SK-N-SH (cell line): ENCODE measurements around the gene STEAP1.

Experiments
- CTCF ChIP-seq: fragments of 200-600 bp; sonication (generic); IDR thresholded peaks from 2 replicates; pipeline ENCODE4 v1.6.1; 2017; ENCODE audit warnings: antibody characterized with exemption, mild to moderate bottlenecking, moderate library complexity
- EZH2phosphoT487 ChIP-seq: fragments of 200-600 bp; sonication (generic); IDR thresholded peaks from 2 replicates; pipeline ENCODE4 v1.6.1; 2017; ENCODE audit warnings: low read depth, mixed run types, mild to moderate bottlenecking, antibody characterized with exemption, moderate library complexity, borderline replicate concordance
- JUND ChIP-seq: IDR thresholded peaks from 2 replicates; pipeline ENCODE4 v1.4.0; 2012
- MAX ChIP-seq: IDR thresholded peaks from 2 replicates; pipeline ENCODE4 v1.4.0; 2012; ENCODE audit warnings: low read depth
- POLR2AphosphoS5 ChIP-seq: IDR thresholded peaks from 2 replicates; pipeline ENCODE4 v1.6.1; 2012; ENCODE audit warnings: low read depth, low read length
- RAD21 ChIP-seq: IDR thresholded peaks from 2 replicates; pipeline ENCODE4 v1.6.1; 2012; ENCODE audit warnings: mild to moderate bottlenecking, low read length
- SIN3A ChIP-seq: IDR thresholded peaks from 2 replicates; pipeline ENCODE4 v1.6.1; 2012; ENCODE audit warnings: low read depth, mild to moderate bottlenecking, low read length, moderate library complexity, borderline replicate concordance
- TAF1 ChIP-seq: IDR thresholded peaks from 2 replicates; pipeline ENCODE4 v1.6.1; 2012; ENCODE audit warnings: low read depth, mild to moderate bottlenecking, low read length, moderate library complexity, borderline replicate concordance
- USF2 ChIP-seq: fragments of 150-350 bp; IDR thresholded peaks from 2 replicates; pipeline ENCODE4 v1.6.1; 2017; ENCODE audit warnings: antibody characterized with exemption, low read length, low read depth, borderline replicate concordance

- TF ChIP-seq CTCF (no peak), POLR2AphosphoS5 (no peak), JUND (no peak), SIN3A (no peak), MAX (no peak), TAF1 (no peak), USF2 (no peak), RAD21 (no peak), EZH2phosphoT487 (no peak)
These were observed 37.4 kb downstream of the STEAP1 start for GRCh38 chr7:90191648-90192047.
